ENCODE results near the gene NOD1.

DNA sequence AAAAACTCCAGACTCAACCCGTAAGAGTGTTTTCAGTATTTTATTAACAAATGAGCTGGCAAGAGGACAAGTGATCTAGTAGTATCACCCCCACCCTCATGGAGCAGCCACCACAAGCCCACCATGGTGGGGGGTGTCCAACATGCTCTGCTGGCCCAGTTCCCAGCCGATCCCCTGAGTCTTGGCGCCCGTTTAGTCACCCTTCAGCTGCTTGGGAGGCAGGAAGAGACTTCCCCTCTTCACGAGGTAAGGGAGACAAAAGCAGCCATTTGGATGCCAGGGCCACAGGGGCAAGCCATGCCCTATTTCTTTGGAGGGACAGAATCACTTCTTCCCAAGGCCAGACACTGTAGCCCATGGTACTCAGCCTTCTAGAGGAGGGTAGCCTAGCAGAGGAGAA, 54.1 kb downstream of the NOD1 start:
- TF ChIP-seq, protein P1, sequence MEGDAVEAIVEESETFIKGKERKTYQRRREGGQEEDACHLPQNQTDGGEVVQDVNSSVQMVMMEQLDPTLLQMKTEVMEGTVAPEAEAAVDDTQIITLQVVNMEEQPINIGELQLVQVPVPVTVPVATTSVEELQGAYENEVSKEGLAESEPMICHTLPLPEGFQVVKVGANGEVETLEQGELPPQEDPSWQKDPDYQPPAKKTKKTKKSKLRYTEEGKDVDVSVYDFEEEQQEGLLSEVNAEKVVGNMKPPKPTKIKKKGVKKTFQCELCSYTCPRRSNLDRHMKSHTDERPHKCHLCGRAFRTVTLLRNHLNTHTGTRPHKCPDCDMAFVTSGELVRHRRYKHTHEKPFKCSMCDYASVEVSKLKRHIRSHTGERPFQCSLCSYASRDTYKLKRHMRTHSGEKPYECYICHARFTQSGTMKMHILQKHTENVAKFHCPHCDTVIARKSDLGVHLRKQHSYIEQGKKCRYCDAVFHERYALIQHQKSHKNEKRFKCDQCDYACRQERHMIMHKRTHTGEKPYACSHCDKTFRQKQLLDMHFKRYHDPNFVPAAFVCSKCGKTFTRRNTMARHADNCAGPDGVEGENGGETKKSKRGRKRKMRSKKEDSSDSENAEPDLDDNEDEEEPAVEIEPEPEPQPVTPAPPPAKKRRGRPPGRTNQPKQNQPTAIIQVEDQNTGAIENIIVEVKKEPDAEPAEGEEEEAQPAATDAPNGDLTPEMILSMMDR (IDR thresholded peaks at IDR 0.05), result no peak
- TF ChIP-seq POLR2A (IDR thresholded peaks at IDR 0.05), result no peak
